Upper lobe of left lung (tissue), 6 donors: ENCODE data around the gene B3GALT6. TPM values are rescaled to one million over a fixed set of nuclear protein-coding genes. Genes with fewer than 3 reads are reported as not detected.

ENCODE experiments used
- ATAC-seq, 2 donors: fragments of 200-7000 bp; cut with Tn5 transposase; one replicate each; pipeline ENCODE4 v1.9.1; 2022; ENCODE audit warnings: mild to moderate bottlenecking in 2 of 2, moderate library complexity in 2 of 2; ENCODE audit not compliant: low FRiP score in 2 of 2
- DNase-seq, 2 donors: peaks; one replicate each; pipeline ENCODE4 v3.0.0-alpha.2; 2019 to 2020
- H3K27ac ChIP-seq, 4 donors: fragments of 200-600 bp; sonication (generic); one replicate each; pipeline ENCODE4 v1.5.1; 2016 to 2019
- H3K27me3 ChIP-seq, 4 donors: fragments of 200-600 bp; sonication (generic); one replicate each; pipeline ENCODE4 v1.5.1; 2017 to 2019
- H3K36me3 ChIP-seq, 4 donors: fragments of 200-600 bp; sonication (generic); one replicate each; pipeline ENCODE4 v1.5.1; 2016 to 2019
- H3K4me1 ChIP-seq, 4 donors: fragments of 200-600 bp; sonication (generic); one replicate each; pipeline ENCODE4 v1.5.1; 2018 to 2019
- H3K4me3 ChIP-seq, 4 donors: fragments of 200-600 bp; sonication (generic); one replicate each; pipeline ENCODE4 v1.5.1; 2017 to 2019; ENCODE audit warnings: mild to moderate bottlenecking in 2 of 4, moderate library complexity in 1 of 4
- H3K9me3 ChIP-seq, 4 donors: fragments of 200-600 bp; sonication (generic); one replicate each; pipeline ENCODE4 v1.5.1; 2018 to 2019
- CTCF ChIP-seq, 6 experiments: fragments of 450-650 bp in 4 of 6; fragments of 200-600 bp in 2 of 6; sonication (generic) in 2 of 6; IDR thresholded peaks; one replicate each; pipeline ENCODE4 v1.5.1; 2016 to 2019; ENCODE audit warnings: antibody characterized with exemption in 6 of 6
- EP300 ChIP-seq, 4 donors: sonication (generic); formaldehyde crosslinking; IDR thresholded peaks; one replicate each; pipeline ENCODE4 v1.5.1; 2017; ENCODE audit warnings: antibody characterized with exemption in 4 of 4, control low read depth in 2 of 4
- POLR2A ChIP-seq, 4 donors: fragments of 450-650 bp; IDR thresholded peaks; one replicate each; pipeline ENCODE4 v1.5.1; 2016 to 2017; ENCODE audit warnings: antibody characterized with exemption in 4 of 4, mild to moderate bottlenecking in 2 of 4
- POLR2AphosphoS5 ChIP-seq, 2 donors: sonication (generic); formaldehyde crosslinking; IDR thresholded peaks; one replicate each; pipeline ENCODE4 v1.5.1; 2017; ENCODE audit warnings: antibody characterized with exemption in 2 of 2
- WGBS, 2 donors: methylation state at CpG; one replicate each; pipeline ENCODE4 v1.1.5; 2017 to 2018; 5-methylcytosine and 5-hydroxymethylcytosine counted together
- total RNA-seq, 6 donors: library from RNA; depleted of rRNA in 4 of 6; stranded (reverse); fragments of >200 nt in 4 of 6; gene quantifications; one replicate each; pipeline versions ENCODE4 v1.1.0 to v1.2.1, GENCODE V29; 2016 to 2021
- donor health status: DM: no; HTN: no; CAD: no; lungs with moderate emphysema.
- donor health status: DM: no; HTN: yes; CAD: no; lungs with severe emphysema.

B3GALT6 gene
- total RNA-seq, 6 donors from 2014 or later, result 15.2 to 31.3 (median 19.9) TPM

GRCh38 chr1:1221887-1222574, 10.0 kb upstream of the B3GALT6 start:
- no peak for TF ChIP-seq POLR2A (IDR thresholded peaks at IDR 0.05)
- TF ChIP-seq EP300 (IDR thresholded peaks at IDR 0.05), result no peak
- TF ChIP-seq CTCF (IDR thresholded peaks at IDR 0.05), result no peak
- no peak for TF ChIP-seq POLR2AphosphoS5 (IDR thresholded peaks at IDR 0.05)
- H3K9me3 ChIP-seq, result no peaks in the 10 kb centered on the region
- no peak for DNase-seq
- H3K27ac ChIP-seq, result no peak overlapping the region
- peaks cover 0 to 5% (median 0%) of the 10 kb centered on the region in 4 donors for H3K4me1 ChIP-seq
- H3K27me3 ChIP-seq, result no peaks in the 10 kb centered on the region
- peaks cover 37 to 97% (median 85%) of the 10 kb centered on the region in 4 donors for H3K36me3 ChIP-seq
- ATAC-seq, result no peak
- H3K4me3 ChIP-seq, result no peak overlapping the region
- 91 to 94% methylated on average over 4 to 21 of the region's 30 CpGs for WGBS, 2 donors

GRCh38 chr1:1222575-1223225, 9.3 kb upstream of the B3GALT6 start:
- DNase-seq (no peak), ATAC-seq (no peak)
- no peak for TF ChIP-seq POLR2A (IDR thresholded peaks at IDR 0.05)
- TF ChIP-seq EP300 (IDR thresholded peaks at IDR 0.05), result no peak
- no peak for TF ChIP-seq CTCF (IDR thresholded peaks at IDR 0.05)
- TF ChIP-seq POLR2AphosphoS5 (IDR thresholded peaks at IDR 0.05), result no peak
- Histone ChIP-seq H3K27me3 (no peaks in the 10 kb centered on the region), H3K36me3 (peaks cover 33 to 98% (median 85%) of the 10 kb centered on the region in 4 donors), H3K4me1 (peaks cover 0 to 5% (median 0%) of the 10 kb centered on the region in 4 donors), H3K27ac (no peak overlapping the region), H3K4me3 (no peak overlapping the region), H3K9me3 (no peaks in the 10 kb centered on the region)
- 98% methylated on average over 37 to 41 of the region's 44 CpGs for WGBS, 2 donors

- Histone ChIP-seq H3K27ac (no peak overlapping the region), H3K4me1 (peaks cover 0 to 5% (median 0%) of the 10 kb centered on the region in 4 donors), H3K4me3 (no peak overlapping the region), H3K36me3 (peaks cover 35 to 98% (median 85%) of the 10 kb centered on the region in 4 donors), H3K9me3 (no peaks in the 10 kb centered on the region), H3K27me3 (no peaks in the 10 kb centered on the region)
- TF ChIP-seq EP300 (IDR thresholded peaks at IDR 0.05) (no peak), CTCF (IDR thresholded peaks at IDR 0.05) (no peak), POLR2AphosphoS5 (IDR thresholded peaks at IDR 0.05) (no peak), POLR2A (IDR thresholded peaks at IDR 0.05) (no peak)
- DNase-seq (no peak), ATAC-seq (no peak)
- WGBS, 2 donors, result 92 to 97% methylated on average over 4 to 15 of the region's 15 CpGs
Observed at GRCh38 chr1:1223321-1223720, 8.7 kb upstream of the B3GALT6 start.

- 94 to 95% methylated on average over 10 to 21 of the region's 21 CpGs for WGBS, 2 donors
- no peak overlapping the region for H3K27ac ChIP-seq
- no peak overlapping the region for H3K4me3 ChIP-seq
- TF ChIP-seq CTCF (IDR thresholded peaks at IDR 0.05) (no peak), POLR2A (IDR thresholded peaks at IDR 0.05) (no peak), POLR2AphosphoS5 (IDR thresholded peaks at IDR 0.05) (no peak), EP300 (IDR thresholded peaks at IDR 0.05) (no peak)
- peaks cover 0 to 5% (median 0%) of the 10 kb centered on the region in 4 donors for H3K4me1 ChIP-seq
- ATAC-seq (no peak), DNase-seq (no peak)
- peaks cover 38 to 98% (median 84%) of the 10 kb centered on the region in 4 donors for H3K36me3 ChIP-seq
- H3K27me3 ChIP-seq, result no peaks in the 10 kb centered on the region
- H3K9me3 ChIP-seq, result no peaks in the 10 kb centered on the region
Observed at GRCh38 chr1:1223891-1224290, 8.1 kb upstream of the B3GALT6 start.
